Peyer's patch (tissue), 4 donors: Measurements from ENCODE around the gene PYGM.

Experiments
- CTCF ChIP-seq, 6 experiments: fragments of 450-650 bp in 4 of 6; fragments of 200-600 bp in 2 of 6; sonication (generic) in 1 of 6; IDR thresholded peaks; one replicate each; pipeline ENCODE4 v1.5.1; 2017 to 2019; ENCODE audit warnings: antibody characterized with exemption in 6 of 6, mild to moderate bottlenecking in 3 of 6, moderate library complexity in 1 of 6
- POLR2A ChIP-seq, 2 donors: fragments of 450-650 bp; IDR thresholded peaks; one replicate each; pipeline ENCODE4 v1.5.1; 2017; ENCODE audit warnings: antibody characterized with exemption in 2 of 2, mild to moderate bottlenecking in 2 of 2, moderate library complexity in 2 of 2

DNA sequence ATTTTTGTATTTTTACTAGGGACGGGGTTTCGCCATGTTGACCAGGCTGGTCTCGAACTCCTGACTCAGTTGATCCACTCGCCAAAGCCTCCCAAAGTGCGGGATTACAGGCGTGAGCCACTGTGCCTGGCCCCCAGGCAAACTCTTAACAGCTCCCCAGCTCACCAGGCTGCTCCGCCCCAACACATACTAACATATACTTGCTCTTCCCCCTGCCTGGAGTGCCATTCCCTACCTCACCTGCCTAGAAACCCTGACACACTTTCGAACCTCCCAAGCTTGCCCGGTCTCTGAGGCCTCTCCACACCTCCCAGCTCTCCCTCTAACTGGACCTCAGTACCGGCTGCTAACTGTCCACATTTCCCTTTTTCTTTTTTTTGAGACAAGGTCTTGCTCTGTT is 34.8 kb upstream of the PYGM start:
- TF ChIP-seq CTCF (IDR thresholded peaks at IDR 0.05) (no peak), POLR2A (IDR thresholded peaks at IDR 0.05) (no peak)
